Gastrocnemius medialis (tissue), 4 donors: Measurements from ENCODE around the gene SEMG2.

Experiments used
- POLR2A ChIP-seq, 2 donors: fragments of 450-650 bp; IDR thresholded peaks; one replicate each; pipeline ENCODE4 v1.6.1; 2017; ENCODE audit warnings: antibody characterized with exemption in 2 of 2, mild to moderate bottlenecking in 2 of 2, moderate library complexity in 2 of 2
- TF ChIP-seq, protein P1 (sequence below), 5 experiments: fragments of 450-650 bp in 3 of 5; fragments of 200-600 bp in 2 of 5; sonication (generic) in 2 of 5; IDR thresholded peaks in 4 of 5; conservative IDR thresholded peaks in 1 of 5; 1 replicate in 4 of 5; 2 replicates in 1 of 5; pipeline ENCODE4 v1.5.1; 2016 to 2019; ENCODE audit warnings: antibody characterized with exemption in 5 of 5, mild to moderate bottlenecking in 3 of 5, moderate library complexity in 3 of 5

- TF ChIP-seq, protein P1, sequence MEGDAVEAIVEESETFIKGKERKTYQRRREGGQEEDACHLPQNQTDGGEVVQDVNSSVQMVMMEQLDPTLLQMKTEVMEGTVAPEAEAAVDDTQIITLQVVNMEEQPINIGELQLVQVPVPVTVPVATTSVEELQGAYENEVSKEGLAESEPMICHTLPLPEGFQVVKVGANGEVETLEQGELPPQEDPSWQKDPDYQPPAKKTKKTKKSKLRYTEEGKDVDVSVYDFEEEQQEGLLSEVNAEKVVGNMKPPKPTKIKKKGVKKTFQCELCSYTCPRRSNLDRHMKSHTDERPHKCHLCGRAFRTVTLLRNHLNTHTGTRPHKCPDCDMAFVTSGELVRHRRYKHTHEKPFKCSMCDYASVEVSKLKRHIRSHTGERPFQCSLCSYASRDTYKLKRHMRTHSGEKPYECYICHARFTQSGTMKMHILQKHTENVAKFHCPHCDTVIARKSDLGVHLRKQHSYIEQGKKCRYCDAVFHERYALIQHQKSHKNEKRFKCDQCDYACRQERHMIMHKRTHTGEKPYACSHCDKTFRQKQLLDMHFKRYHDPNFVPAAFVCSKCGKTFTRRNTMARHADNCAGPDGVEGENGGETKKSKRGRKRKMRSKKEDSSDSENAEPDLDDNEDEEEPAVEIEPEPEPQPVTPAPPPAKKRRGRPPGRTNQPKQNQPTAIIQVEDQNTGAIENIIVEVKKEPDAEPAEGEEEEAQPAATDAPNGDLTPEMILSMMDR (IDR thresholded peaks at IDR 0.05 in 4 of 5, conservative IDR thresholded peaks at IDR 0.05 in 1 of 5), result no peak
- TF ChIP-seq POLR2A (IDR thresholded peaks at IDR 0.05), result no peak
These were observed 3.0 kb upstream of the SEMG2 start for GRCh38 chr20:45218124-45218523.
